HEK293 (cell line): ENCODE results near the gene PDK1.

Experiments used
- SP2 ChIP-seq: fragments of 450-650 bp; formaldehyde crosslinking; IDR thresholded peaks from 2 replicates; pipeline ENCODE4 v1.5.1; 2016; ENCODE audit warnings: missing biosample characterization, missing genetic modification characterization
- TCF7L2 ChIP-seq: IDR thresholded peaks from 2 replicates; pipeline ENCODE4 v1.6.1; 2011; ENCODE audit warnings: low read depth, mild to moderate bottlenecking, inconsistent platforms, low read length, moderate library complexity, borderline replicate concordance
- ZBTB26 ChIP-seq: fragments of 450-650 bp; formaldehyde crosslinking; optimal IDR thresholded peaks from 2 replicates; pipeline ENCODE3; 2016; ENCODE audit warnings: missing biosample characterization, mild to moderate bottlenecking, missing genetic modification characterization
- ZNF211 ChIP-seq: fragments of 450-650 bp; formaldehyde crosslinking; IDR thresholded peaks from 2 replicates; pipeline ENCODE4 v1.5.1; 2016; ENCODE audit warnings: low read depth, missing biosample characterization, missing genetic modification characterization
- ZNF274 ChIP-seq, 2 experiments: fragments of 200-500 bp in 1 of 2; fragments of 450-650 bp in 1 of 2; sonication (Bioruptor generic) in 1 of 2; formaldehyde crosslinking in 1 of 2; IDR thresholded peaks; 2 replicates each; pipeline versions ENCODE4 v1.5.1 to v1.6.1; 2014 to 2016; ENCODE audit warnings: borderline replicate concordance in 1 of 2, inconsistent platforms in 1 of 2, low read length in 1 of 2, missing biosample characterization in 1 of 2, missing genetic modification characterization in 1 of 2
- ZNF623 ChIP-seq: fragments of 450-650 bp; formaldehyde crosslinking; IDR thresholded peaks from 2 replicates; pipeline ENCODE4 v1.5.1; 2016; ENCODE audit warnings: missing biosample characterization, missing genetic modification characterization
- ZNF639 ChIP-seq: fragments of 450-650 bp; formaldehyde crosslinking; IDR thresholded peaks from 2 replicates; pipeline ENCODE4 v1.5.1; 2016; ENCODE audit warnings: missing biosample characterization, missing genetic modification characterization
- TF ChIP-seq, protein P1 (sequence below): fragments of 450-650 bp; formaldehyde crosslinking; IDR thresholded peaks from 2 replicates; pipeline ENCODE4 v1.5.1; 2017; ENCODE audit warnings: missing biosample characterization, mild to moderate bottlenecking, missing genetic modification characterization, moderate library complexity
- TF ChIP-seq, protein P2 (sequence below): fragments of 450-650 bp; formaldehyde crosslinking; IDR thresholded peaks from 2 replicates; pipeline ENCODE4 v1.5.1; 2016; ENCODE audit warnings: missing biosample characterization, missing genetic modification characterization
- TF ChIP-seq, protein P3 (sequence below): fragments of 450-650 bp; formaldehyde crosslinking; IDR thresholded peaks from 2 replicates; pipeline ENCODE4 v1.5.1; 2016; ENCODE audit warnings: missing biosample characterization, missing genetic modification characterization
- TF ChIP-seq, protein P4 (sequence below): fragments of 450-650 bp; formaldehyde crosslinking; IDR thresholded peaks from 2 replicates; pipeline ENCODE4 v1.5.1; 2016; ENCODE audit warnings: missing biosample characterization, missing genetic modification characterization

- TF ChIP-seq ZNF211, result no peak
- no peak for TF ChIP-seq ZNF639 (tag by site-specific recombination)
- TF ChIP-seq, protein P1, sequence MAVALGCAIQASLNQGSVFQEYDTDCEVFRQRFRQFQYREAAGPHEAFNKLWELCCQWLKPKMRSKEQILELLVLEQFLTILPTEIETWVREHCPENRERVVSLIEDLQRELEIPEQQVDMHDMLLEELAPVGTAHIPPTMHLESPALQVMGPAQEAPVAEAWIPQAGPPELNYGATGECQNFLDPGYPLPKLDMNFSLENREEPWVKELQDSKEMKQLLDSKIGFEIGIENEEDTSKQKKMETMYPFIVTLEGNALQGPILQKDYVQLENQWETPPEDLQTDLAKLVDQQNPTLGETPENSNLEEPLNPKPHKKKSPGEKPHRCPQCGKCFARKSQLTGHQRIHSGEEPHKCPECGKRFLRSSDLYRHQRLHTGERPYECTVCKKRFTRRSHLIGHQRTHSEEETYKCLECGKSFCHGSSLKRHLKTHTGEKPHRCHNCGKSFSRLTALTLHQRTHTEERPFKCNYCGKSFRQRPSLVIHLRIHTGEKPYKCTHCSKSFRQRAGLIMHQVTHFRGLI (tag by site-specific recombination), result no peak
- no peak for TF ChIP-seq SP2 (tag by site-specific recombination)
- TF ChIP-seq, protein P2, sequence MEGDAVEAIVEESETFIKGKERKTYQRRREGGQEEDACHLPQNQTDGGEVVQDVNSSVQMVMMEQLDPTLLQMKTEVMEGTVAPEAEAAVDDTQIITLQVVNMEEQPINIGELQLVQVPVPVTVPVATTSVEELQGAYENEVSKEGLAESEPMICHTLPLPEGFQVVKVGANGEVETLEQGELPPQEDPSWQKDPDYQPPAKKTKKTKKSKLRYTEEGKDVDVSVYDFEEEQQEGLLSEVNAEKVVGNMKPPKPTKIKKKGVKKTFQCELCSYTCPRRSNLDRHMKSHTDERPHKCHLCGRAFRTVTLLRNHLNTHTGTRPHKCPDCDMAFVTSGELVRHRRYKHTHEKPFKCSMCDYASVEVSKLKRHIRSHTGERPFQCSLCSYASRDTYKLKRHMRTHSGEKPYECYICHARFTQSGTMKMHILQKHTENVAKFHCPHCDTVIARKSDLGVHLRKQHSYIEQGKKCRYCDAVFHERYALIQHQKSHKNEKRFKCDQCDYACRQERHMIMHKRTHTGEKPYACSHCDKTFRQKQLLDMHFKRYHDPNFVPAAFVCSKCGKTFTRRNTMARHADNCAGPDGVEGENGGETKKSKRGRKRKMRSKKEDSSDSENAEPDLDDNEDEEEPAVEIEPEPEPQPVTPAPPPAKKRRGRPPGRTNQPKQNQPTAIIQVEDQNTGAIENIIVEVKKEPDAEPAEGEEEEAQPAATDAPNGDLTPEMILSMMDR (tag by site-specific recombination), result no peak
- TF ChIP-seq, protein P3, sequence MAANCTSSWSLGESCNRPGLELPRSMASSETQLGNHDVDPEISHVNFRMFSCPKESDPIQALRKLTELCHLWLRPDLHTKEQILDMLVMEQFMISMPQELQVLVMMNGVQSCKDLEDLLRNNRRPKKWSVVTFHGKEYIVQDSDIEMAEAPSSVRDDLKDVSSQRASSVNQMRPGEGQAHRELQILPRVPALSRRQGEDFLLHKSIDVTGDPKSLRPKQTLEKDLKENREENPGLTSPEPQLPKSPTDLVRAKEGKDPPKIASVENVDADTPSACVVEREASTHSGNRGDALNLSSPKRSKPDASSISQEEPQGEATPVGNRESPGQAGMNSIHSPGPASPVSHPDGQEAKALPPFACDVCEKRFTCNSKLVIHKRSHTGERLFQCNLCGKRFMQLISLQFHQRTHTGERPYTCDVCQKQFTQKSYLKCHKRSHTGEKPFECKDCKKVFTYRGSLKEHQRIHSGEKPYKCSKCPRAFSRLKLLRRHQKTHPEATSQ, result no peak
- TF ChIP-seq TCF7L2, result no peak
- no peak for TF ChIP-seq ZNF274 (IDR thresholded peaks at IDR 0.05; ENCODE audit: low read length)
- TF ChIP-seq ZNF274 (tag by site-specific recombination; IDR thresholded peaks at IDR 0.05; ENCODE audit: borderline replicate concordance), result no peak
- TF ChIP-seq ZBTB26, result no peak
- TF ChIP-seq ZNF623 (tag by site-specific recombination), result no peak
- TF ChIP-seq, protein P4, sequence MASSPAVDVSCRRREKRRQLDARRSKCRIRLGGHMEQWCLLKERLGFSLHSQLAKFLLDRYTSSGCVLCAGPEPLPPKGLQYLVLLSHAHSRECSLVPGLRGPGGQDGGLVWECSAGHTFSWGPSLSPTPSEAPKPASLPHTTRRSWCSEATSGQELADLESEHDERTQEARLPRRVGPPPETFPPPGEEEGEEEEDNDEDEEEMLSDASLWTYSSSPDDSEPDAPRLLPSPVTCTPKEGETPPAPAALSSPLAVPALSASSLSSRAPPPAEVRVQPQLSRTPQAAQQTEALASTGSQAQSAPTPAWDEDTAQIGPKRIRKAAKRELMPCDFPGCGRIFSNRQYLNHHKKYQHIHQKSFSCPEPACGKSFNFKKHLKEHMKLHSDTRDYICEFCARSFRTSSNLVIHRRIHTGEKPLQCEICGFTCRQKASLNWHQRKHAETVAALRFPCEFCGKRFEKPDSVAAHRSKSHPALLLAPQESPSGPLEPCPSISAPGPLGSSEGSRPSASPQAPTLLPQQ (tag by site-specific recombination), result no peak
Observed at GRCh38 chr2:172606285-172606684, 50.4 kb downstream of the PDK1 start.
